NCI-H2029 treated with DMSO at 0.1 percent for 48 hours (cell line): ENCODE data around the gene GGCT.
"Not testable (repeated sequence)": the region's sequence is repeated elsewhere in the genome, so short reads cannot be mapped to it uniquely, and the experiment has no call there.

Source experiments
- DNase-seq: peaks from one replicate; lab custom pipeline; 2025; lab: John Stamatoyannopoulos, UW

Gene GGCT

GRCh38 chr7:30515761-30516160, 11.1 kb upstream of the GGCT start:
- no peak for DNase-seq

GRCh38 chr7:30514776-30515175, 10.1 kb upstream of the GGCT start:
- DNase-seq: no peak

DNA sequence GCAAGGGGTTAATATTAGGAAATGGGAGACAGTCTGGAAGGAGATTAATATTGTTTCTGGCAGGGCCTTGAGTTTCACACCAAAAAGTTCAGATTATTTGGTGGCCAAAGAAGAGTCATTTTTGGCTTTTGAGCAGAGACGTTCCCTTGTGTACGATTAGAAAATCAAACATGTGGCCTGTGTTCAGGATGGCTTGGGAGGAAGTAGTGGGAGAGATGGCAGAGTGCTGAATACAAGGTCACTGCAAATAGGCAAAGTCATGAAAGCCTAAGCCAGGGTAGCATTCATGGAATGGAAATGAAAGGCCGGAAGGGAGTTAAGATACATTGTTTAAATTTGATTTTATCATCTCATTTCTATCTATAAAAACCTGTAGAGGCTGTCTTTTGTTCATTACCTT, 9.5 kb upstream of the GGCT start:
- DNase-seq: no peak

DNA sequence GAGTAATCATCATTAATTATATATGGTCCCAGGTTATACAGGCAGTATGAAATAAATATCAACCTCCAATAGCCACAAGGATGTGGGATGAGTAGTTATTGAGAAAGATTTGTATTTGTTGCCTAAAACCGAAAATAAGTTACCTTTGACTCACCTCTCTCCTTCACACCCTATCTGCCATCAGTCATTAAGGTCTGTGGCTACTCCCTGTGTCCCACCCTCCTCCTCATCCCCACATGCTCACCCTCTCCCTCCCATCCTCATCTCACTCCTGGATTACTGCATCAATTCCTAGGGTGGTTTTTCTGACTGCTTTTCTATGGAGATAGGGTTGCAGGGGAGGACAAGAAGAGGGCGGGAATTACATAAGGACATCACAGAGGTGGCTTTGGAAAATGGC, 9.1 kb upstream of the GGCT start:
- no peak for DNase-seq

GRCh38 chr7:30511973-30512662, 7.5 kb upstream of the GGCT start:
- DNase-seq: no peak

GRCh38 chr7:30511494-30511893, 6.9 kb upstream of the GGCT start:
- no peak for DNase-seq

DNA sequence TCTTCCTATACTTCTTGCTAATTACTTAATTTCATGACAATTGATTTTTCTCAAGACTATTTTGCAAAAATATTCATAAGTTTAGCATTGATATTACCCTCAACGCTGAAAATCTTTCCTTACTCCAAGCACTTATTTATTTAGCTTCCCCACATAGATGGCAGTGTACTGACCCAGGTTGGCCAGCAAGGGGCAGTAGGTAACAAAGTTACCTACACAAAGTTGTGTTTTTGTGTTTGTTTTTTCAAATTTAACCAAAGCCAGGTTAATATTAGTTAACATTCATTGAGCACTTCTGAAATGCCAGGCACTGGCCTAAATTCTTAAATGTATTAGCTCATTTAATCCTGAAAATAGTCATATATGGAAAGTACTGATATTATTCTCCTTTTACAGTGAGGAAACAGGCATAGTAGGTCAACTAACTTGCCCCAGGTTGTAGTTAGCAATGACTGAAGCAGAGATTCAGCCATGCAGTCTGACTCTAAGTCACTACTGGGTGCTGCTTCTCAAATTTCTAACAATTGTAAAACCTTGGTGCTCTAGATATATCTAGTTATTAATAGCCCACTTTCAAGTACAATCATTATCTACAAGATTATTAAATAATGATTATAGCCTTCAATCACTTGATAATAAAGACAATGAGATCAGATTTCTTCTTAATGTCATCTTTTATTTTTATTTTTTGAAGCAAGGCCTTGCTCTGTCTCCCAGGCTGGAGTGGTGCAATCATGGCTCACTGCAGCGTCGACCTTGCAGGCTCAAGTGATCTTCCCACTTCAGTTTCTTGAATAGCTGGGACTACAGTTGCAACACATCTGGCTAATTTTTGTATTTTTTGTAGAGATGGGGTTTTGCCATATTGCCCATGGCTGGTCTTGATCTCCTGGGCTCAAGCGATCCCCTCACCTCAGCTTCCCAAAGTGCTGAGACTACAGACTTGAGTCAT, 5.8 kb upstream of the GGCT start:
- peak; percentile 6 for DNase-seq

DNA sequence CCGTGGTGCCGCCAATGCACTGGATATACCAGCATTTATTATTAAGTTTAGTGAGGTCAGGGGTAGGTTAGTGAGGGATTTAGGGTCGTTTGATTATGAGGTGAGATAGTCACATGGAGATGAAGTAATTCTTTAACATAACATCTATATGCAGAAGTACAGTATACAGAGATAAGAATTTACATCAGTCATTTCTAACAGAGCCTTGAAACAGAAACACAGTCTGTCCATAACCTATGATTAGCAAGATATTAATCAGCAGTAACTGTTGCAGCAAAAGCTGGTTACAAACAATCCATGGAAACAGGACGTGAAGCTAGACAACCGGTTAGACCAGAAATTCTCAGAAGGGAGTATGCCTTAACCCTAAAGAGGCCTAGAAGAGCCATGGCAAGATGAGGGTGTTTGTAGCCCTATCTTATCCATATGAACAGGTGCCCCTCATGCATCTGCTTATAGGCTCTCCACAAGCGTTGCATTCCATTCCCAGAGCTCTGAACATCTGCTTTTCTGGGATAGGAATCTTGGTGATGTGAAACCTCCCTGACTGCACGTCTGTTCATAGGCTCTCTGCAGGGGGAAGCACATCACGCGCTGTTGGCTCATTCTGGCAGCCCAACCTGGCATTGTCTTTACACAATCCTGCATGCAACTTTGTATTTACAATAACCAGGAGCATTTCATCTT, 4.7 kb upstream of the GGCT start:
- DNase-seq: not testable (repeated sequence)

GRCh38 chr7:30507346-30507900, 2.8 kb upstream of the GGCT start:
- not testable (repeated sequence) for DNase-seq

DNA sequence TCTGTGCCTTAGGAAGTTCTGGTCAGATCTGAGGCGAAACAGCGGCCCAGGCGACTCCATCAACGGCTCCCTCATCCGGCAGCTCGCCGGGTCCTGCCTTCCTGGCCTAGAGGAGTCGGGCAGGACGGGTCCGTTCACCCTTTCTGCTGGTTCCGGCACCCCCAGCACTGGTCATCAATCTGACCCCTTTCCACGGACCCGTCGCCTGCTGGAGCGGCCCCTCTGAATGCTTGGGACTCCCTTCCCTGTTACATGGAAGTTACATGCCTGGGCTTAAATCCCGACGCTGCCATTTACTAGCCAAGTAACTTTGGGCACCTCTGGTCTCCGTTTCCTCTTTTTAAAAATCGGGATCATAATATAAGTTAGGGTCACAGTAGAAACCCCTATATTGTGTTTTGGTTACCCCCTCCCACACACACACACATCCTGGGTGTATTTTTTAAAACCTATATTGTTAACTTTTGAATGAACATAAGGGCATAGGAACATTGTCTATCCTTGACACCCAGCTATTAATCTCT, 607 bp upstream of the GGCT start:
- no peak for DNase-seq

DNA sequence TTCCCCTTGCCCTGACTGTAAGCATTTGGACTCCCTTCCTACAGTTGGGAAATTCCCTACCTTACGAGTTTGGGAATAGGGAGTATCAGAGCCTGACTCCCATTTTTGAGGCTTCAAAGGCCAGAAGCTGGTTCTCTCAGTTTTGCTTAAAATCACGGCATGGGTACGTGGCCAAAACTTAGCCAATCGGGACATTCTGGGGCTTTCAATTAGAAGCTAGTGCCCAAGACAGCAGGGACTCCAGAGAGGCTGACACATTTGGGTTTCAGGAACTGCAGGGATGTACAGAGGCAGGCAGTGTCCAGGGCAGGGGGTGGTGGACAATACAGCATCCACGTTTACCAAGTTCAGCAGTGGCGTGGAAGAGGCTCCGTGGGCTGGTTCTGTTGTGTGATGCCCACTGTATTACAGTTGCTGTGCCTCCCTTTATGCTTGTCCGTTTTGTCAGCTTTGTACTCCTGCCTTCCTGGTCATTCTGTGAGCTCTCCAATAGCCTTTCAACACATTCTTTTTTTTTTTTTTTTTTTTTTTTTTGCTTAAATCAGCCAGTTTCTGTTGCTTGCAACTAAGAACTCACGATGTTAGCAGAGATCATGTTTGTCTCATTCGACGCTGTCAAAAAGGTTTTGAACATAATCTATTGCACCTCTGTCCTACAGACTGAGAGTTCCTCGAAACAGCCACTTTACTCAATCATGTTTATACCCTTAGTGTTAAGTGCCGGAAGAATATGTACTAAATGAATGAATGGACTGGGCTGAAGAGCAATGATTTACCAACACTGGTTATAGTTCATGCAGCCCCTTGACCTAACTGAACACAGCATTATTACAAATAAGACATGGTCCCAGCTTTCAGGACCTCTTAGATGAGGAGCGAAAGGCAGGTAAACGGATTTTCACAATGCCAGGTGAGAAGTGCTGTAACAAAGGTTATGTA, 1.1 kb downstream of the GGCT start:
- no peak for DNase-seq

DNA sequence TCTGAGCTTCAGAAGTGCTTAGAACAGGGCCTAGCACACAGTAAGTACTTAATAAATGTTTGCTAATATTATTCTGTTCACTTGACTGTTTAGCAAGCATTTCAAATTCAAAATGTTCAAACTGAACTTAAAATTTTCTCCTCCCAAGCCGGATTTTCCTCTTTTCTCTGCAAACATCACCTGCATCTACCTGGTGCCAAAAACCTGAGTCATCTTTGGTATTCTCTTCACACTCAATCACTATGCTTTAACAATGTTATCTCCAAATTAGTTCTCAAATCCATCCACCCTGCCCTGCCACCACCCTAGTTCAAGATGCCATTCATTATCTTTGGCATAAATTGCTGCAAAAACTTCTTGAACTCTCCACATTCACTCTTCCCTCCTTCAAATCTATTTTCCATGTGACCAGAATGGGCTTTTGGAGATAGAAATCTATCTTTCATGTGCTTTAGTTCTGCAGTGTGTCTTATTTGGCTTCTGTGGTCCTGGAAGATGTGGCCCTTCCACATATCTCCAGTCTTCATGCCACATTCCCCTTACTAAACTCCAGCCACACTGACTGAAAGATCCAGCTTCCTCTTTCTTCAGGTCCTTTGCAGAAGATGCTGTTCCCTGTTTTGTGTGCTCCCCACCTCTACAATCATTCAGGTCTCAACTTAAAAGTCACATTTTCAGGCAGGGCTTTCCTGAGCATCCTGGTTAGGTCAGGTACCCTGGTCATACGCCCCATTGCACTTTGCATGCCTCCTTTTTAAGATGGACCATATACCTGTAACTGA, 2.0 kb downstream of the GGCT start:
- DNase-seq: no peak

GRCh38 chr7:30501264-30501663, 3.4 kb downstream of the GGCT start:
- no peak for DNase-seq

GRCh38 chr7:30493228-30493627, 11.4 kb downstream of the GGCT start:
- no peak for DNase-seq

DNA sequence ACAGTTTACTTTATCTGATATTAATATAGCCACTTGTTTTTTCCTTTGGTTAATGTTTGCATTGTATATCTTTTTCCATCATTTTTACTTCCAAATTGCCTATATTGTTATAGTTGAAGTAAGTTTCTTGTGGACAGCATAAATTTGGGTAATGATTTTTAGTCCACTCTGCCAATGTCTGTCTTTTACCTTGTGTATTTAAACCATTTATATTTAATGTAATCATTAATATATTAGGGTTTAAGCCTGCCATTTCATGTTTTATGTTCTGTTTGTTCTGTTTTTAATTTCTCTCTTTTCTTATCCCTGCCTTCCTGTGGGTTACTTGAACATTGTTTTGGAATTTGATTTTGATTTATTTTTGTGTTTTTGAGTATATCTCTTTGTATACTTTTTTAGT, 13.2 kb downstream of the GGCT start:
- DNase-seq: no peak

- no peak for DNase-seq
Observed at GRCh38 chr7:30487371-30487770, 17.3 kb downstream of the GGCT start.

DNA sequence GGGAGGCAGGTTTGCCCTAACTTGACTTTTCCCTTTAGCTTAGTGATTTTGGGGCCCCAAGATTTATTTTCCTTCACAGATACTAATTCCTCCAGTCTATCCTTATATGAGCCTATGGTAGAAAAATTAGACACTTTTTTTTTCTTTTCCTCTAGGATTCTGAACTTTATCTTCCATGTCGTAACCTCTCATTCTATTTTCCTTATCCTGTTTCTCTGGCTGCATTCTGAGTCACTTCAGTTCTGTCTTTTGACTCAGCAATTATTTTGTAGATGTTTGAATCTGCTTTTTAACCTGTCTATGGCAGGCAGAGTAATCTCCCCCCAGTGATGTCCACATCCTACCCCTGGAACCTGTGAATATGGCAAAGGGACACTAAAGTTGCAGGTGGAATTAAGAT, 19.0 kb downstream of the GGCT start:
- DNase-seq: no peak

DNA sequence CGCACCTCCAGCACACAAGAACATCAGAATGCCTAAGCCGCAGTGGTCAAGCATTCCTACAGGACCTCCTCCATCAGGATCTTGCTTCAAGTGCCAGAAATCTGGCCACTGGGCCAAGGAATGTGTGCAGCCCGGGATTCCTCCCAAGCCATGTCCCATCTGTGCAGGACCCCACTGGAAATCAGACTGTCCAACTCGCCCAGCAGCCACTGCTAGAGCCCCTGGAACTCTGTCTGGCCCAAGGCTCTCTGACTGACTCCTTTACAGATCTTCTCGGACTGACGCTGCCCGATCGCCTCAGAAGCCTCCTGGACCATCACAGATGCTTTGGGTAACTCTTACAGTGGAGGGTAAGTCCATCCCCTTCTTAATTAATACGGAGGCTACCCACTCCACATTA, 23.2 kb downstream of the GGCT start:
- not testable (repeated sequence) for DNase-seq

DNA sequence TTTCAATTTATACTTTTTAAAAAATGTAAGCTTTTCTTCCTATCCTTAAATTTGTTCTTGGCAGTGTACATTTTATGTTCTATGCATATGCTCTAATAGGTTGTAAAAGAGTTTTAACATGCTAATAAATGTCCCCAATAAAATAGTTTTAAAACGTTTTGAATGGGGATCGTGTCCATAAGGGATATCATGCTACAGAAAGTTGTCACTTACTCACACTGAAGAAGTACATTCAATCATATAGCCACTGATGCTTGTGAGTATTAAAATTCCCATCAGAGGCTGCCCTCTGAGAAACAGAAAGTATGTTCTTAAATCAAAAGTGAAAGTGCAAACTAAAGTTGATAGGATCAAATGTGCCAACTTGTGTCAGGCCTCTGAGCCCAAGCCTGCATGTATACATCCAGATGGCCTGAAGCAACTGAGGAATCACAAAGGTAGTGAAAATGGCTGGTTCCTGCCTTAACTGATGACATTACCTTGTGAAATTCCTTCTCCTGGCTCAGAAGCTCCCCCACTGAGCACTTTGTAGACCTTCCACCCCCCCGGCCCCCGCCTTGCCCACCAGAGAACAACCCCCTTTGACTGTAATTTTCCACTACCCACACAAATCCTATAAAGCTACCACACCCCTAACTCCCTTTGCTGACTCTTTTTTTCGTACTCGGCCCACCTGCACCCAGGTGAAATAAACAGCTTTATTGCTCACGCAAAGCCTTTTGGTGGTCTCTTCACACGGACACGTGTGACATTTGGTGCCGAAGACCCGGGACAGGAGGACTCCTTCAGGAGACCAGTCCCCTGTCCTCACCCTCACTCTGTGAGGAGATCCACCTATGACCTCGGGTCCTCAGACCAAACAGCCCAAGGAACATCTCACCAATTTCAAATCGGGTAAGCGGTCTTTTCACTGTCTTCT, 25.2 kb downstream of the GGCT start:
- no peak for DNase-seq
